Measurements from ENCODE around the gene ARHGEF28.

DNA sequence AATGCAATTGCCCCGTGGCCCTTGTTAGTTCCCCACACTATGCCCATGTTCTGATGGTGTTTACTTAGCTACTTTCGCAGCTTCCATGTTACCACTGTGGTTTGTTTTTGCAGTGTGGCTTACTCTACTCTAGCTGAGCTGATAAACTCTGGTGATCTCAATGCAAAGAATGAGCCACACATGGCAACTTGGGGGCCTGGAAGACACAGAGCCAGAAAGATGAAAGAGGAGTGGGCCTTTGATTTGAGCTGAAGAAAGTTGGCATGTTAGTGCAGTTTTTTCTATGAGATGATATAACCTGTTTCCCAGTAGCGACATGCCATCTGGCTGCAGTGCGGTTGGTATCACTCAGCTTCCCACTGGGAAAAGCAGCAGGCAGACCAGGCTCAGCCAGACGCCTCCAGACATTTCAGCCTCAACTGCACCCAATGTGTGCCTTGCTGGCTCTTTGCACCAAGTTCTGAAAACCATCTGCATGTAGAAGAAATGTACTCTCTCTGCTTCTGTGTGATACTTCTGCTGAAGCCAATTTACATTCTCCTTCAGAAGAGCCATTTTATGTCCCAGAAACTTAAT lies 329.4 kb downstream of the ARHGEF28 start:
- TF ChIP-seq, protein P1, sequence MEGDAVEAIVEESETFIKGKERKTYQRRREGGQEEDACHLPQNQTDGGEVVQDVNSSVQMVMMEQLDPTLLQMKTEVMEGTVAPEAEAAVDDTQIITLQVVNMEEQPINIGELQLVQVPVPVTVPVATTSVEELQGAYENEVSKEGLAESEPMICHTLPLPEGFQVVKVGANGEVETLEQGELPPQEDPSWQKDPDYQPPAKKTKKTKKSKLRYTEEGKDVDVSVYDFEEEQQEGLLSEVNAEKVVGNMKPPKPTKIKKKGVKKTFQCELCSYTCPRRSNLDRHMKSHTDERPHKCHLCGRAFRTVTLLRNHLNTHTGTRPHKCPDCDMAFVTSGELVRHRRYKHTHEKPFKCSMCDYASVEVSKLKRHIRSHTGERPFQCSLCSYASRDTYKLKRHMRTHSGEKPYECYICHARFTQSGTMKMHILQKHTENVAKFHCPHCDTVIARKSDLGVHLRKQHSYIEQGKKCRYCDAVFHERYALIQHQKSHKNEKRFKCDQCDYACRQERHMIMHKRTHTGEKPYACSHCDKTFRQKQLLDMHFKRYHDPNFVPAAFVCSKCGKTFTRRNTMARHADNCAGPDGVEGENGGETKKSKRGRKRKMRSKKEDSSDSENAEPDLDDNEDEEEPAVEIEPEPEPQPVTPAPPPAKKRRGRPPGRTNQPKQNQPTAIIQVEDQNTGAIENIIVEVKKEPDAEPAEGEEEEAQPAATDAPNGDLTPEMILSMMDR (IDR thresholded peaks at IDR 0.05; ENCODE audit: borderline replicate concordance, extremely low read depth, low read length, poor library complexity, severe bottlenecking) = no peak
- TF ChIP-seq EZH2 (IDR thresholded peaks at IDR 0.05; ENCODE audit: borderline replicate concordance, low read depth, low read length, severe bottlenecking) = no peak

Data from DND-41 (cell line).